ENCODE results near the gene KERA. TPM values are rescaled to one million over a fixed set of nuclear protein-coding genes. Genes with fewer than 3 reads are reported as not detected.

Gene KERA
- total RNA-seq, 1 experiment from 2014 or later, result not detected

DNA sequence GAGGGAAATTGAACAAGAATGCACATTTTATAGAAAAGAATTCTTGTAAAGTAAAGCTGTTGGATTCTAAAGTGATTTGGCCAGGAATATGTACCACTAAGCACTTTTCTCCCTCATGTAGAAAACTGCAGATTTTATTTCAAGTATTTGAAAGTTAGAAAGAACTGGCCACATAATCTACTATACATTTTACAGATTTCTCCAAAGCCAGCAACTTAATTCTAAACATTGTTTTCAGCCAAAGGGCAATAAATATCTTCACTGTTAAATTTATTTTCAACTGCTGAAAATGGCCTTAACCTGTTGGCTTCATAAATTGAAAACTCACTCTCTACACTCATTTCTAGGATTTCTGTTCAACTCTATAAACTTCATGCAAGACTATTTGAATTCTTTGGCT, 15.6 kb upstream of the KERA start:
- no peak for DNase-seq (ENCODE audit: low spot score)

- DNase-seq (ENCODE audit: low spot score), result no peak
These were observed 15.1 kb upstream of the KERA start for GRCh38 chr12:91072931-91073330.

- DNase-seq (ENCODE audit: low spot score), result no peak
These were observed 13.1 kb upstream of the KERA start for GRCh38 chr12:91070936-91071335.

GRCh38 chr12:91065396-91065795, 7.6 kb upstream of the KERA start:
- DNase-seq (ENCODE audit: low spot score), result no peak

DNA sequence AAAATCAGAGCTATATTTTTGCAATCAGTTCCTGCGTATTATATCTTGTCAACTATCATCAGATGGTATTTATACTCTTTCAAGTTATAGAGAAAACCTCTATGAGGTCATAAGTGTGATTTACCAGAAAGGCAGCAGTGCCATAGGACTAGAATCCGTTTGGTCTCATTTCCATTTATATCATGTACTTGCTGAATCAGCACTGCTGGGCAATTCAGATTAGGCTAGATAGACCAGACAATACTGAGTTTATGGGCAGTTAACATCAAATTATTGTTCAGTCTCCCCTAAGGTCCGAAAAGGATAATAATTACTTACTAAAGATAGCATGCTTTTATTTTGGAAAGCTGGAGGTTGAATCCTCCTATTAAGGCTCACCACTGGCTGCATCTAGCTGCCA, 6.8 kb upstream of the KERA start:
- no peak for DNase-seq (ENCODE audit: low spot score)

DNA sequence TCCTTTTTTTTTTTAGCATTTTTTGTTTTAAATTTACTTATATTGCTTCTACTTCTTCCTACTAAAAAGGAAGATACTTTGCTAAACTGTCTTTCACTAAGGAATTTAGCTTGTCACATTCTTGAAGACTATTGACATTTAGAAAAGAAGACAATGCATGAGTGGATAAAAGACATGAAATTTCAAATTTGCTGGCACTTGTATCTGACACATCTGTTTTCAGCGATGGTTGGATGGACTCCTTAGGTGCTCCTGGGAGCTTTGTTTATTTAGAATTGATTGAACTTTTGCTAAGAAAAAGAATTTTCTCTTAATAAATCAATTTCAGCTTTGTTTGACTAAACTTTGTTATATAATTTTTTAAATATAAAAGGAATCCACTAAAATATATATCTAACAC, 3.3 kb upstream of the KERA start:
- DNase-seq (ENCODE audit: low spot score), result no peak

- no peak for DNase-seq (ENCODE audit: low spot score)
These were observed 1.4 kb upstream of the KERA start for GRCh38 chr12:91059211-91059610.

DNA sequence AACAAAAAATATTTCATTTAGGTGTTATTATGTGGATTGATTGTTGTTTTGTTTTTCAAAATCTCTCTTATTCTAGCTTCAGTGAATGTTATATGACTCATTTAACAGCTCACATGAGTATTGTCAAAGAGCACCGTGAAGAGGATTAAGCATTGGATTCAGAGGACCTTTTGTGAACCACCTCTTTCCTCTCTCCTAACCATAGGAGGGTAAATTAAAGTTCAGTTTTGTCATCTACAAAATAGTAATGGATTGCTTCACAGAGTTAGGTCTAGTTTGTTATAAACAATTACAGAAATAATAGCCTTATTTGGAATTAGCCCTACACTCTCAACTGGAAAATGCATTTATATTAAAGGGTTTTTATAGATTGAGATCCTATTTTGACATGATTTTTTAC, 962 bp upstream of the KERA start:
- no peak for DNase-seq (ENCODE audit: low spot score)

DNA sequence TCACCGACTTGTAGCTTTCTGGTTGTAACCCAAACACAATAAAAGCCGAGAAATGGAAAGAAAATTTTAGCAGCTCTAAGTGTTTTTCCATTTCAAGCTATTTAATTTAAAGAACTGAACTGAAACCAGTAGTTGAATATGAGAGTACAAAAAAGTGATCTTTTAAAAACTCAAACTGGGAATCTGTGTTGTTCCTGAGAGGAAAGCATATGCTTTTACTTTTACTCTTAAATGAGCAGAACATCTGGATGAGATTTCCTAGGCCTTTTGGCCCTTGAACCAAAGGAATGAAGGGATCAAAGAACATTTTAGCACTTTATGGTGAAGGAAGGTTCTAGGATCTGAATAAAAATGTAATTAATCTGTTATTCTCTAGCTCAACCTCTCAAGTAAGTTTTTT, 1.3 kb downstream of the KERA start:
- DNase-seq (ENCODE audit: low spot score), result no peak

DNA sequence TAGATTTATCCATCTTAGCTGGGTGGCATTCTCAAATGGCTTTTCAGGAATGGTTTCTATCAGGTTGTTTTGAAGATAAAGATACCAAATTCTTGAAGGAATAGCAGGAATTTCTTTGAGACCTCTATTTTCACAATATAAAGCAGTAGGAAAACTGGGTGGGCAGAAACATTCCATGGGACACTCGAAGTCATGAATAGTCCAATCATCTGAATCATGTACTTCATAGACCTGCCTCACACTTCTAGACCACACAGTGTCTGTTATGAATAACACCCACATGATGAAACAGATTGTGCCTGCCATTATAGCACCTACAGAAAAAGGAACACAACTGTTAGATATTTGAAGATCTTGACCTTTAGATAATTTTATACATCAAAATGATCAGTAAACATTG, 1.8 kb downstream of the KERA start:
- DNase-seq (ENCODE audit: low spot score), result no peak

- no peak for DNase-seq (ENCODE audit: low spot score)
These were observed 3.7 kb downstream of the KERA start for GRCh38 chr12:91053951-91054715.

- no peak for DNase-seq (ENCODE audit: low spot score)
These were observed 5.8 kb downstream of the KERA start for GRCh38 chr12:91052026-91052425.

GRCh38 chr12:91044586-91044985, 13.2 kb downstream of the KERA start:
- no peak for DNase-seq (ENCODE audit: low spot score)

DNA sequence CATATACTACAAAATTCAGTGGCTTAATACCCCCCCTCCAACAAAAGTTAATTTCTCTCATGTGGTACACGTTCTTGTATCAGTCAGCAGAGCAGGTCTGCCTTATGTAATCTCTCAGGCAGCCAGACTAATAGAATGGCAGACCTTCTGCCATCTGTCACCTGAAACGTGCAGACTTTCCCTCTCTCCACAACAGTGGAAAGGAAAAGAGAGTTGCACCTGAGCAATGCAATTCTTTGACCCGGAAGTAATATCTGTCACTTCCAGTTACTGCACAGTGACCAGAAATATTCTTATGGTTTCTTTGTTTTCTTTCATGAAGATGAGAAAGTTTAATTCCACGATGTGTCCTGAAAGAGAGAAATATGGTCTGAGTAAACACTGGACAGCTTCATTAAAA, 14.4 kb downstream of the KERA start:
- DNase-seq (ENCODE audit: low spot score), result no peak

DNA sequence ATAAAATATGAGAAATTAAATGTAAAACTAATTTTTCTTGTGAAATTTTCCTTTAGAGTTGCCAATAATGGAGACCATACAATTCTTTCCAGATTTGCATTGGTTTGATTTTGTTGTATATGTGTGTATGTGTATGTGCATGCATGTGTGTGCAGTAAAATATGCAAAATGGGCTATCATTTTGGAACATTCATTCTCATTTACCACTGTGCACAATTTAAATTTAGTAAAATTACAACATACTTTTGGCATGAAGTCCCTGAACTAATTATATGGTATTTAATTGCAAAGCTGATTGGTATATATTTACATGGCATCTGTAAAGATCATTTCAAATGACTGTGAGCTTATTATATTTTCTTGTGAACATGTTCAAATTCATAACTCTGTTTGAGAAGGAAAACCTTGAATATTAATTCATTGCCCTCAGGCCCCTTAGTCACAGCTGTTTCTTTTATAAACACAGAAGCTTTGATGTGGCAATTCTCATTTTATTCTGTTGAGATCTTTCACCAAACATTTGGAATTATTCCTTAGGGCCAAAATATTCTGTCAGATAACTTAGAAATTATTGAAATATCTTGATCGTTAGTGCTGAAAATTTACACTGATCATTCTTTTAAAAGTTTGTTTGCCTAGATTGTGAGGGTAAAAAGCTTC, 17.6 kb downstream of the KERA start:
- DNase-seq (ENCODE audit: low spot score), result no peak

DNA sequence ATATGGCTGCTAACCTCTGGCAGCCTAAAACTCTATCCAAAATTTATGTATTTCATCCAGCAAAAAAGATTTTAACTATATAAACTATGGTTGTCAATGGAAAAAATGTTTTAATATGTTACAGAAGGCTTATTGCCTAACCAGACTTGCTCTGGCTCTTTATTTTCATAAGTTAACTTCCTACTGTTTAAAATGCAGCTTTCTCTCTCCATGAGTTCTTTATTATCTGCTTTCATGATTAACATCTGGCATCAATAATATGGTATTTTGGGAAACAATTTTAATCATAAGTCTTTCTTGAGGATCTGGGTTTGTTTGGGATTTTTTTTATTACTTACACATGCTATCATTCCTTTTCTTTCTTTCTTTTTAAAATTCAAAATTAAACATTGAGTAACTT, 20.5 kb downstream of the KERA start:
- no peak for DNase-seq (ENCODE audit: low spot score)

- no peak for DNase-seq (ENCODE audit: low spot score)
These were observed 24.6 kb downstream of the KERA start for GRCh38 chr12:91033251-91033650.

DNA sequence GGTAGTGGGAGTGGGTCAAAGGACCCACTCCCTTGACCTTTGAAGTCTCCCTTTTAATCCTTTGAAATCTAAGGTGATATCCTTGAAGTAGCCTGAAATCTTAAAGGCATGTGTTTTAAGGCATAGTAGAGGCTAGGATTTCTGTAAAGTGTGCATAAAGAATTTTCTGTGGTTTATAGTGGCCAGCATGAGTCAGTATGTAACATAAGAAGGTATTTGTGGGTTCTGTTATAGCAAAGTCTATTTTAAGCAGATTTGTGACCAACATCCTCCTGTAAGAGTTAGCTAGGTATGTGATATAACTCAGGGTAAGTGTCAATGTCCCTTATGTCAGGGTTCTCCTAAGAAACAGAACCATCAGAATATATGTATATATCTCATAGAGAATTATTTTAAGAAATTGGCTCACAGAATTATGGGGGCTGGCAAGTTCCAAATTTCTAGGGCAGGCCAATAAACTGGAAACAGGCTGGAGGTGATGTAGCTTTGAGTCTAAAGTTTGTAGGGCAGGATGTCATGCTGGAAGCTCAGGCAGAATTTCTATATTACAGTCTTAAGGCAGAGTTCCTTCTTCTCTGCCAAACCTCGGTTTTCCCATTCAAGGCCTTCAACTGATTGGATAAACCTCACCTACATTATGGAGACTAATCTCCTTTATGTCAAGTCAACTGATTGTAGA, 34.4 kb downstream of the KERA start:
- DNase-seq (ENCODE audit: low spot score), result peak; percentile 66

DNA sequence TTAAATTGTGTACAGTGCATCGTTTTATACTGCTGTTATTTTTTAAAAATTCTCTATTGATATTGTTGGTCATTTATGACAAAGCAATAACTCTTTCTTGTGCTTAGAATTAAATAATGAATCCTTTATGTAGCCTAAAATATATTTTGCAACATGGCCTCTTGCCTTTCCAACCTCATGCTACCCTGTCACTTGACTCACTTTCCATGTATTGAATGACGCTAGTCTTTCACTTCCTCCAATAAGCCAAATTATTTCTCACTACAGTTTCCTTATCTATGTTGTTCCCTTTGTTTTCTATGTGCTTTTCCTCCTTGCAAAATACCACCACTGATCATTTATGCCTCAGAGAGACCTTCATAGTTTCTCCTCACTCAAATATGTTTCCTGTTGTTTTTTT, 36.7 kb downstream of the KERA start:
- DNase-seq (ENCODE audit: low spot score), result no peak

DNA sequence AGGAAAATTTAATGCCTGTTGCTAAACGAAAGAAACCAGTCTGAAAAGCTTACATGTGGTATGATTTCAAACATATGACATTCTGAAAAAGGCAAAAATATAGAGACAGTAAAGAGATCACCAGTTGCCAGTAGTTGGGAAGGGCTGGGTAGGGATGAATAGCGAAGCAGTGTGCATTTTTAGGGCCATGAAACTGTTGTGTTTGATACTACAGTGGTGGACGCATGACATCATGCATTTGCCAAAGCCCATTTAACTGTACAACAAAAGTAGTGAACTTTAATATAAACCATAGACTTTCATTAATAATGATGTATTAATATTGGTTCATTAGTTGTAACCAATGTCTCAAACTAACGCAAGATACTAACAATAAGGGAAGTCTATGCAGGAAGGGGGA, 38.4 kb downstream of the KERA start:
- no peak for DNase-seq (ENCODE audit: low spot score)

DNA sequence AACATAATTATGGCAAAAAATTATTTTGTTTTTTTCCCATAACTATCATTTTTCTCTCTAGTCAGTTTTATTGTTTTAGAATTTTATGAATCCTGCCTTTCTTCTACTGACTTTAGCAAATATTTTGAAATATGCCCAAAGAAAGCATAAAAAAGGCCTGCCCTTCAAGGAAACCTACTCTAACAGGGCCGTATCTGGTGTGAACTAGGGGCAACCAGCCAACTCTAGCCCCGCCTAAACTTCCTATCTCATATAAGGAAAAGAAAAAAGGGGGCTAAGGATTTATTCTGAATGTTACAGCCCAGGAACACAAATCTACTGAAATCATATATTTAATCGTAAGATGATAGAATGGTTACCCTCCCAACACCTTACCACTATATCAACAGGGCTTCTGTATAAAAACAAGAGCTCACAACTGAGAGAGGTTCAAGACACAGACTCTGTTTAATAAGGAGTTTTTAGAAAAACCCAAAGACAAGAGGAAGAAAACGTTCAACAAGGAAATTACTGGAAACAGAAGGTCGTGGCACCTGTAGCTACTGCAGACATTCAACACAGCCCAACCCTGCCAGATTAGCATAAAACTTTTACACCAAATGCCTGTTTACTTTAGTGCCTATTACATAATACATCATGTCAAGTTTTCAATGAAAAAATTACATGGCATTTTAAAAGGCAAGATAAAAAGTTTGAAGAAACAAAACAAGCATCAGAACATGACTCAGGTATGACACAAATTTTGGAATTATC, 40.1 kb downstream of the KERA start:
- no peak for DNase-seq (ENCODE audit: low spot score)

- no peak for DNase-seq (ENCODE audit: low spot score)
These were observed 40.8 kb downstream of the KERA start for GRCh38 chr12:91017043-91017442.
